Measurements from ENCODE around the gene ACTL7A. TPM values are rescaled to one million over a fixed set of nuclear protein-coding genes. Genes with fewer than 3 reads are reported as not detected.
A peak's percentile ranks its signal among the peaks of the same experiment; 100 is the strongest.

The ACTL7A gene
- total and polyA plus RNA-seq, 2 experiments from 2014 or later: not detected

DNA sequence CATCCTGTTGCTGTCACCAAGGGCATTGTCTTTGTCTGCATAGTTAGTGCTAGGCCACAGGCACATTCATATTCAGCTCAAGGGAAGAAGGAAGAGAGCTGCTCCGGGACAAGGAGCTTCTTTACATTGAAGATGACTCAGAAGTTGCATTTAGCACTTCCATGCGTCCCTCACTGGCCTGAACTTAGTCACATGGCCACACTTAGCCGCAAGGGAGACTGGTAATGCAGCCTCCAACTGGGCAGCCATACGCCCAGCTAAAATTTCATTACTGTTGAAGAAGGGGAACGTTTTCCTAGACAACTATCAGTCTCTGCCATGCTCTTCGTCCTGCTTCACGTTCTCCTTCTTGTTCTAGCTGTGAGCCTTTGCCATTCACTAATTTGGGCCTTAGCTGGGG lies 26.2 kb upstream of the ACTL7A start (continued):
- TF ChIP-seq ZNF462 (CRISPR knock-in tag; IDR thresholded peaks at IDR 0.05) (no peak), POLR2AphosphoS5 (IDR thresholded peaks at IDR 0.05; ENCODE audit: low read depth) (no peak), CREB1 (CRISPR knock-in tag; IDR thresholded peaks at IDR 0.05; ENCODE audit: low read depth) (no peak), JUNB (IDR thresholded peaks at IDR 0.05; ENCODE audit: unreplicated experiment) (no peak), EZH2 (IDR thresholded peaks at IDR 0.05; ENCODE audit: low read depth, unreplicated experiment) (no peak)
- TF ChIP-seq, protein P1, sequence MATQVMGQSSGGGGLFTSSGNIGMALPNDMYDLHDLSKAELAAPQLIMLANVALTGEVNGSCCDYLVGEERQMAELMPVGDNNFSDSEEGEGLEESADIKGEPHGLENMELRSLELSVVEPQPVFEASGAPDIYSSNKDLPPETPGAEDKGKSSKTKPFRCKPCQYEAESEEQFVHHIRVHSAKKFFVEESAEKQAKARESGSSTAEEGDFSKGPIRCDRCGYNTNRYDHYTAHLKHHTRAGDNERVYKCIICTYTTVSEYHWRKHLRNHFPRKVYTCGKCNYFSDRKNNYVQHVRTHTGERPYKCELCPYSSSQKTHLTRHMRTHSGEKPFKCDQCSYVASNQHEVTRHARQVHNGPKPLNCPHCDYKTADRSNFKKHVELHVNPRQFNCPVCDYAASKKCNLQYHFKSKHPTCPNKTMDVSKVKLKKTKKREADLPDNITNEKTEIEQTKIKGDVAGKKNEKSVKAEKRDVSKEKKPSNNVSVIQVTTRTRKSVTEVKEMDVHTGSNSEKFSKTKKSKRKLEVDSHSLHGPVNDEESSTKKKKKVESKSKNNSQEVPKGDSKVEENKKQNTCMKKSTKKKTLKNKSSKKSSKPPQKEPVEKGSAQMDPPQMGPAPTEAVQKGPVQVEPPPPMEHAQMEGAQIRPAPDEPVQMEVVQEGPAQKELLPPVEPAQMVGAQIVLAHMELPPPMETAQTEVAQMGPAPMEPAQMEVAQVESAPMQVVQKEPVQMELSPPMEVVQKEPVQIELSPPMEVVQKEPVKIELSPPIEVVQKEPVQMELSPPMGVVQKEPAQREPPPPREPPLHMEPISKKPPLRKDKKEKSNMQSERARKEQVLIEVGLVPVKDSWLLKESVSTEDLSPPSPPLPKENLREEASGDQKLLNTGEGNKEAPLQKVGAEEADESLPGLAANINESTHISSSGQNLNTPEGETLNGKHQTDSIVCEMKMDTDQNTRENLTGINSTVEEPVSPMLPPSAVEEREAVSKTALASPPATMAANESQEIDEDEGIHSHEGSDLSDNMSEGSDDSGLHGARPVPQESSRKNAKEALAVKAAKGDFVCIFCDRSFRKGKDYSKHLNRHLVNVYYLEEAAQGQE (IDR thresholded peaks at IDR 0.05; ENCODE audit: unreplicated experiment): no peak

DNA sequence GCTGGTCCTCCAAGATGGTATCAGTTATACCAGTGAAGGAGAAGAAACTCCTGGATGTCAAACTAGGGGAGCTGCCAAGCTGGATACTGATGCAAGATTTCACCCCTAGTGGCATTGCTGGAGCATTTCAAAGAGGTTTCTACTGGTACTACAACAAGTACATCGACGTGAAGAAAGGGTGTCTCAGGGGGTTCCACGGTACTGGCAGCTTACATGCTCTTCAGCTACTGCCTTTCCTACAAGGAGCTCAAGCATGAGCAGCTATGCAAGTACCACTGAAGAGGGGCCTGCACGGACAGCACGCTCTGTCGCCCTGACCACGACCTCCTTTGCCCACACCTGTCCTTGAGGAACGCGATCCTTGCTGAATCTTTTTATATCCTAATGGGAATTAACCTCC lies 25.7 kb upstream of the ACTL7A start:
- Histone ChIP-seq H3K27me3 (ENCODE audit: insufficient read depth) (no peaks in the 10 kb centered on the region), H3K4me3 (no peak overlapping the region), H3K79me2 (replicated peaks; ENCODE audit: insufficient read depth) (no peaks in the 10 kb centered on the region), H3K27ac (ENCODE audit: low read depth) (no peak overlapping the region), H3K4me2 (no peak overlapping the region), H3K36me3 (ENCODE audit: insufficient read depth) (no peaks in the 10 kb centered on the region), H4K20me1 (replicated peaks; ENCODE audit: insufficient read depth) (no peaks in the 10 kb centered on the region), H2AFZ (peak overlapping the region; percentile 32; the same call in 1 of the 2 replicates), H3K4me1 (ENCODE audit: insufficient read depth) (no peaks in the 10 kb centered on the region; the same call in 1 of the 2 replicates), H3K9me2 (ENCODE audit: insufficient read depth) (peaks cover 7% of the 10 kb centered on the region; the same call in 1 of the 2 replicates), H3F3A (replicated peaks; ENCODE audit: low read depth) (no peaks in the 10 kb centered on the region)
- H3K9me3 Mint-ChIP-seq: no peaks in the 10 kb centered on the region
- no peak overlapping the region for H3K27ac Mint-ChIP-seq
- H3K27me3 Mint-ChIP-seq (ENCODE audit: insufficient read depth, low read depth, poor library complexity): peaks cover 2% of the 10 kb centered on the region
- H3K4me3 Mint-ChIP-seq: no peak overlapping the region
- DNase-seq (ENCODE audit: low spot score) (peak; percentile 9), ATAC-seq (no peak)
- no peaks in the 10 kb centered on the region for H3K36me3 Mint-ChIP-seq (ENCODE audit: low read depth)
- H3K4me1 Mint-ChIP-seq: peaks cover 12% of the 10 kb centered on the region
- no peak for TF ChIP-seq ETS1 (IDR thresholded peaks at IDR 0.05)
- TF ChIP-seq, protein P1 (IDR thresholded peaks at IDR 0.05; ENCODE audit: unreplicated experiment): no peak
- no peak for TF ChIP-seq ZNF114 (CRISPR knock-in tag; IDR thresholded peaks at IDR 0.05)
- TF ChIP-seq EZH2phosphoT487 (IDR thresholded peaks at IDR 0.05; ENCODE audit: unreplicated experiment): no peak
- no peak for TF ChIP-seq POLR2AphosphoS5 (IDR thresholded peaks at IDR 0.05; ENCODE audit: low read depth)
